ENCODE data around the gene RNF157.
A peak's percentile ranks its signal among the peaks of the same experiment; 100 is the strongest.
"Not testable (repeated sequence)": the region's sequence is repeated elsewhere in the genome, so short reads cannot be mapped to it uniquely, and the experiment has no call there.

RNF157 gene

GRCh38 chr17:76186774-76187173 is 53.5 kb downstream of the RNF157 start:
- not testable (repeated sequence) for DNase-seq

- DNase-seq = no peak
These were observed 56.0 kb downstream of the RNF157 start for GRCh38 chr17:76184290-76184689.

- DNase-seq = peak; percentile 95 to 97
These were observed 58.1 kb downstream of the RNF157 start for GRCh38 chr17:76182016-76182764.

- DNase-seq = no peak
These were observed 60.5 kb downstream of the RNF157 start for GRCh38 chr17:76179496-76180467.

- DNase-seq = no peak
These were observed 62.2 kb downstream of the RNF157 start for GRCh38 chr17:76178124-76178523.

GRCh38 chr17:76176701-76177574 is 63.4 kb downstream of the RNF157 start:
- DNase-seq = no peak

GRCh38 chr17:76174037-76174436 is 66.3 kb downstream of the RNF157 start:
- no peak for DNase-seq

- no peak for DNase-seq
These were observed 66.8 kb downstream of the RNF157 start for GRCh38 chr17:76173474-76173873.

GRCh38 chr17:76171706-76172105 is 68.6 kb downstream of the RNF157 start:
- no peak for DNase-seq

- no peak for DNase-seq
These were observed 70.2 kb downstream of the RNF157 start for GRCh38 chr17:76170114-76170513.

- no peak for DNase-seq
These were observed 73.4 kb downstream of the RNF157 start for GRCh38 chr17:76166906-76167305.

- no peak for DNase-seq
These were observed 74.1 kb downstream of the RNF157 start for GRCh38 chr17:76166168-76166567.

GRCh38 chr17:76164331-76164730 is 76.0 kb downstream of the RNF157 start:
- no peak for DNase-seq

GRCh38 chr17:76163919-76164318 is 76.4 kb downstream of the RNF157 start:
- DNase-seq = no peak

GRCh38 chr17:76161619-76162266 is 78.5 kb downstream of the RNF157 start:
- DNase-seq = no peak

- DNase-seq = no peak
These were observed 79.3 kb downstream of the RNF157 start for GRCh38 chr17:76160896-76161528.

GRCh38 chr17:76159157-76159556 is 81.1 kb downstream of the RNF157 start:
- DNase-seq = no peak

- no peak for DNase-seq
These were observed 82.5 kb downstream of the RNF157 start for GRCh38 chr17:76157759-76158158.

GRCh38 chr17:76156662-76156991 is 83.7 kb downstream of the RNF157 start:
- DNase-seq = no peak

- no peak for DNase-seq
These were observed 84.2 kb downstream of the RNF157 start for GRCh38 chr17:76155988-76156661.
